OCI-LY3 (cell line): Measurements from ENCODE around the gene PGA4.
"Not testable (repeated sequence)": the region's sequence is repeated elsewhere in the genome, so short reads cannot be mapped to it uniquely, and the experiment has no call there.

ENCODE experiments used
- H2AFZ ChIP-seq: fragments of 200-600, 300-600 bp; shearing (Covaris generic); 2 replicates; pipeline ENCODE4 v1.6.0; 2014; ENCODE audit warnings: antibody characterized with exemption, low read depth, low read length
- H3K27ac ChIP-seq: fragments of 200-600, 300-600 bp; sonication (generic); 2 replicates; pipeline ENCODE4 v1.5.1; 2014; ENCODE audit warnings: mild to moderate bottlenecking, low read length, moderate library complexity, mixed read lengths
- H3K27me3 ChIP-seq: fragments of 200-600, 300-600 bp; sonication (generic); 2 replicates; pipeline ENCODE4 v1.6.1; 2014; ENCODE audit warnings: low read depth, low read length, mixed read lengths
- H3K36me3 ChIP-seq: fragments of 200-600, 300-600 bp; sonication (generic); replicated peaks from 2 replicates; pipeline ENCODE3; 2014; ENCODE audit warnings: low read depth, low read length, mixed read lengths
- H3K4me1 ChIP-seq: fragments of 300-600, 200-600 bp; sonication (generic); 2 replicates; pipeline ENCODE4 v1.6.1; 2014; ENCODE audit warnings: low read length, mixed read lengths
- H3K4me2 ChIP-seq: fragments of 200-600, 300-600 bp; sonication (generic); 2 replicates; pipeline ENCODE4 v1.6.1; 2014; ENCODE audit warnings: low read length, mixed read lengths
- H3K4me3 ChIP-seq: fragments of 300-600, 200-600 bp; sonication (generic); 2 replicates; pipeline ENCODE4 v1.5.1; 2014; ENCODE audit warnings: antibody characterized with exemption, mild to moderate bottlenecking, low read length, moderate library complexity
- H3K79me2 ChIP-seq: fragments of 300-600, 200-600 bp; shearing (Covaris generic); 2 replicates; pipeline ENCODE4 v1.6.1; 2014; ENCODE audit warnings: mild to moderate bottlenecking, low read length, mixed read lengths
- H3K9ac ChIP-seq: fragments of 300-600, 200-600 bp; shearing (Covaris generic); 2 replicates; pipeline ENCODE4 v1.6.0; 2014; ENCODE audit warnings: mild to moderate bottlenecking, low read length, moderate library complexity
- H3K9me3 ChIP-seq: fragments of 200-600, 300-600 bp; shearing (Covaris generic); 2 replicates; pipeline ENCODE4 v1.6.1; 2014; ENCODE audit warnings: low read length, mixed read lengths; ENCODE audit not compliant: insufficient read depth
- H4K20me1 ChIP-seq: fragments of 200-600, 300-600 bp; sonication (generic); 2 replicates; pipeline ENCODE4 v1.6.1; 2016; ENCODE audit warnings: low read length, mixed read lengths; ENCODE audit not compliant: insufficient read depth

PGA4 gene

DNA sequence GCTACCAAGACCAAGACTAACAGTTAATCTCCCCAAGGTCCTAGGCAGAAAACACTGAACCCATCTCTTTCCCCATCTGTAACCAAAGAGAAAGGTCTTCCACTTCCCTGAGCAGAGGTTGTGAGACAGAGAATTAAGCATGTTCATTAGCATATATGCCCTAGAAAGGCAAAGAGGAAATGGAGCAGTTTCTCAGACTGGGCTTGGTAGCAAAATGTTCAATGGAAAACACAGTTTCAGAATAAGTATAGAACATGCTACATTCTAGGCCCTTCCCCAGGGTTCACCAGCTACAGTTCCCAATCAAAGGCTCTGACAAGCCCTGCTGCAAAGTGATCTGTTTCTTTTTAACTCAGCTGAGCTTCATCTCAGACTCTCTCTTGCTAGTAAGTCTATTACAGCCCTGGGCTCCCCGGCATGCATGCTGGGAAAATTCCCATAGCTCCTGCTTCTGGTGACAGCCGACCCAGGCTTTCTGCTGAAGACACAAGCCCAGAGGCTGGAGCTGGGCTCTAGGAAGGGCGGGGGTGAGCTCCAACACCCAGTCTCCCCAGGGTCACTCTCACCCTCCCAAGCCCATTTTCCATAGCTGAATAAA lies 10.5 kb downstream of the PGA4 start:
- H3K4me3 ChIP-seq, H3K79me2 ChIP-seq, H2AFZ ChIP-seq, H3K36me3 ChIP-seq, H3K9me3 ChIP-seq, H4K20me1 ChIP-seq, H3K9ac ChIP-seq, H3K4me1 ChIP-seq, H3K27me3 ChIP-seq, H3K27ac ChIP-seq, H3K4me2 ChIP-seq: not testable (repeated sequence)

DNA sequence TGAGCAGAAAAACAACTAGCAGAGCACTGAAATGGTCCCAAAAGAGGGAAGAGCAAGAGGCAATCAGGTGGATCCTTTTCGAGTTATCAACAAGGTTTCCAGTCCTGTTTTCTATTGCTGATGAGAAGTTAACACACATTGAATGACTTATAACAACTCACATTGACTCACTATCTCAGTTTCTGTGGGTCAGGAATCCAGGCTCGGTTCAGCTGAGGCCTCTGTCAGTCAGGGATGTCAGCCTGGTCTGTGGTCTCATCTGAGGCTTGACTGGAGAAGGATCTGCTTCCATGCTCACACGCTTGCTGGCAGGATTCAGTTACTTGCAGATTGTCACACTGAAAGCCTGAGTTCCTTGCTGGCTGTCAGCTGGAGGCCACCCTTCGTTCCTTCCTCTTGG lies 15.0 kb downstream of the PGA4 start:
- H3K4me3 ChIP-seq, H3K27ac ChIP-seq, H3K4me1 ChIP-seq, H3K9ac ChIP-seq, H2AFZ ChIP-seq, H3K36me3 ChIP-seq, H3K4me2 ChIP-seq, H4K20me1 ChIP-seq, H3K9me3 ChIP-seq, H3K79me2 ChIP-seq, H3K27me3 ChIP-seq: not testable (repeated sequence)

DNA sequence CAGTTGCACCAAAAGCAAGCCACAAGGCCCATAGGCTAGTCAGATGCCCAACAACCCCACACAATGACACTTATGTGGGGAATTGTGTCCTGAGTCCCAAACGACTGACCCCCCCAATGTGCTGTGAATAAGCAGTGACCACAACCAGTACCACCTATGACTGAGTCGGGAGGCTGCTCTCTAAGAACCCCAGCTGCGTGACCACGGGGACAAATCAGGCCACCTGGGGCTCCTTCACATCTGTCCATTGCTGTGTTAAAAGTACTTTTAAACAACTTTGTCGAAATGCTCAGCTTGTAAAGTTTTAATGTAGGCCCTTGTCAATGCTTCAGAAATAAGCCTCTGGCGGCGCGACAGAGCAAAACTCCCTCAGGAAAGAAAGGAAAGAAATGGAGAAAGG lies 18.1 kb downstream of the PGA4 start:
- H3K9me3 ChIP-seq, H4K20me1 ChIP-seq, H3K36me3 ChIP-seq, H3K4me1 ChIP-seq, H3K9ac ChIP-seq, H2AFZ ChIP-seq, H3K27me3 ChIP-seq, H3K27ac ChIP-seq, H3K4me2 ChIP-seq, H3K79me2 ChIP-seq, H3K4me3 ChIP-seq: not testable (repeated sequence)

DNA sequence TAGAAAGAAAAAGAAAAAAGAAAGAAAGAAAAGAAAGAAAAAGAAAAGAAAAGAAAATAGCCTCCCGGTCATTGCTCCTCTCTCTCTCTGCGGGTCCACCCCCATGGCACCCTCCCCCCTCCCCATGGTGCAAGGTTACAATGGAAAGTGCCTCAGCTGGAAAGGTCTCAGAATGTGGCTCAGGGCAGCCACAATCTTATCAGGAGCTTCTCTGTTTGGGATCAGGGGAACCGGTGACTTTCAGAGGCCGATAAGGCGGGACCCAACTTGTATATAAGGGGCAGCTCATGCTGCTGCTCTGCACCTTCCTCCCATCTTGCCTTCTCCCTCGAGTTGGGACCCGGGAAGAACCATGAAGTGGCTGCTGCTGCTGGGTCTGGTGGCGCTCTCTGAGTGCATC lies 18.7 kb downstream of the PGA4 start, which contains the start of gene PGA5:
TSS of gene PGA5 (plus strand) at position 301 of the 400 bp plus-strand sequence. CDS start at position 353, 52 bp downstream.
- H3K4me1 ChIP-seq, H2AFZ ChIP-seq, H3K79me2 ChIP-seq, H4K20me1 ChIP-seq, H3K27ac ChIP-seq, H3K9me3 ChIP-seq, H3K4me2 ChIP-seq, H3K27me3 ChIP-seq, H3K9ac ChIP-seq, H3K36me3 ChIP-seq, H3K4me3 ChIP-seq: not testable (repeated sequence)

DNA sequence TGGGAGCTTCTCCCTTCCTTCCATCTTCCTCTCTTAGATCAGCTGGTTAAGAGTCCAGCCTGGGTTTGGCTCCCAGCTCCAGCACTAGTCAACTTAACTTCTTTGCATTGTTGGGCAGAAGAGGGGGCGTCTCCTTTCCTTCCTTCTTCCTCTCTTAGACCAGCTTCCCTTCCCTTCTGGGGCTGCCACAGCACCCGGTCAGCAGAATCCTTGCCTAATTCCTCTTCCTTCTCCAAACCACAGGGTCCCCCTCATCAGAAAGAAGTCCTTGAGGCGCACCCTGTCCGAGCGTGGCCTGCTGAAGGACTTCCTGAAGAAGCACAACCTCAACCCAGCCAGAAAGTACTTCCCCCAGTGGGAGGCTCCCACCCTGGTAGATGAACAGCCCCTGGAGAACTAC lies 19.4 kb downstream of the PGA4 start:
- H3K4me1 ChIP-seq, H4K20me1 ChIP-seq, H3K4me2 ChIP-seq, H3K9me3 ChIP-seq, H3K27me3 ChIP-seq, H3K36me3 ChIP-seq, H3K27ac ChIP-seq, H2AFZ ChIP-seq, H3K79me2 ChIP-seq, H3K4me3 ChIP-seq, H3K9ac ChIP-seq: not testable (repeated sequence)

DNA sequence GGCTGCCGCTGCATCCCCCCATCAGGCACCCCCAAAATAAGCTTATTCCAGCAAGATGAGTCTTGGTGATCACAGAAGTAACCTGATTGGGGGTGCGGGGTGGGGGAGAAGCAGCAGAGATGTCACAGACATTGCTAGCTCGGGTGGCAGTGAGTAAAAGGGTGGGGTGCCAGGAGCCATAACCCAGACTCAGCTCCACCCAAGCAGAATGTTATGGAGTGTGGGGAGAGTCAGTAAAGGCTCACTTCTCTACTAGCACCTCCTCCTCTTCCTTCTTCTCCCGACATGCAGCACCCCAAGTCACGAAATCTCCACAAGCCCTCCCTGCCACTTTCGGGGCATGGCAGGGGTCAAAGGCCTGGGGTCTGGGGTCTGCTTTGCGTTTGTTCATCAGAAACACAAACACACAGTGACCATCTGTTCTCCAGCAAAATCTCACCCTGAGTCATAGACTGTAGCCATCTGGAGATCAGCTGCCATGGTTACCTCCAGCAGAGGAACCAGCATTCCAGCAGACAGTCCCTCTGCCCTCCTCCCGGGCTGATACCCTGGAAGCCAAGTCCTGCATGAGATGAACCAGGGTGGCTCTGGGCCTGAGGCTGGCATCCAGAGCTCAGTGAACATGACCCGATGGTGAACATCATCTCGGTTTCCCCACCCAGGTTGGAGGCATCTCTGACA lies 23.3 kb downstream of the PGA4 start:
- not testable (repeated sequence) for H3K4me2 ChIP-seq, H2AFZ ChIP-seq, H3K9ac ChIP-seq, H3K27me3 ChIP-seq, H3K79me2 ChIP-seq, H3K9me3 ChIP-seq, H3K27ac ChIP-seq, H3K4me1 ChIP-seq, H3K4me3 ChIP-seq, H4K20me1 ChIP-seq, H3K36me3 ChIP-seq

DNA sequence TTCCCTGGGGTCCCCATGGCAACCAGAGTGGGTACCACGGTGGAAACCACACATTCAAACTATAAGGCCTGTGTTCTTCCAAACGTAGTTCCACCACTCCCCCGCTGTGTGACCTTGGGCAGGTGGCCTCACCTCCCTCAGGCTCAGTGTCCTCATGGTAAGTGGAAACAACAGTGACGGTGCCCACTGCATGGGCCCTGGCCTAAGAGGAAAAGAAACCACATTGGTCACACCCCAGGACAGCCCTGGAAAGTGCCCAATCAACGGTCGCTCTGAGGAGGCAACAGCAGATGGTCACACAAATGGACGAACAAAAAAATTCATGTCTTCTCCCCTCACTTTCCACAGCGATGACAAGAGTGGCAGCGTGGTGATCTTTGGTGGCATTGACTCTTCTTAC lies 25.9 kb downstream of the PGA4 start:
- H3K4me3 ChIP-seq, H3K27me3 ChIP-seq, H3K36me3 ChIP-seq, H3K27ac ChIP-seq, H3K9me3 ChIP-seq, H4K20me1 ChIP-seq, H3K4me1 ChIP-seq, H3K79me2 ChIP-seq, H3K4me2 ChIP-seq, H2AFZ ChIP-seq, H3K9ac ChIP-seq: not testable (repeated sequence)

DNA sequence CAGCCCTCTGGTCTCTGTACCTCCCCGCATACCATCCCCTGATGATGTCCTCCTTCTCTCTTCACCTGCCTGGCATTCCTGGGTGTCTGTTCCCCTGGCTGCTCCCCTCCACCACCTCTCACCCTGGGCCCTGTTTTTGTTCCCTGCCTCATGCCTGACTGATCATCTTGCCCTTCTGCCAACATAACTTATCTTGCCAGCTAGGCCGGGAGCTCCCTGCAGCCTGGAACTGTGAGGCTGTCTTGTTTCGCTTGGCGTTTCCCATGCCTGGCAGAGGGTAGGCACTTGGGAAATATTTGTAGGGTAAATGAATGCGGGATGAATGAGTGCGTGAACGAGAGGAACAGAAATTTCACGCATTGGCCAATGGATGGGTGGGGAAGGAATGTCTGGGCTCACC lies 27.1 kb downstream of the PGA4 start:
- H3K36me3 ChIP-seq: not testable (repeated sequence)

DNA sequence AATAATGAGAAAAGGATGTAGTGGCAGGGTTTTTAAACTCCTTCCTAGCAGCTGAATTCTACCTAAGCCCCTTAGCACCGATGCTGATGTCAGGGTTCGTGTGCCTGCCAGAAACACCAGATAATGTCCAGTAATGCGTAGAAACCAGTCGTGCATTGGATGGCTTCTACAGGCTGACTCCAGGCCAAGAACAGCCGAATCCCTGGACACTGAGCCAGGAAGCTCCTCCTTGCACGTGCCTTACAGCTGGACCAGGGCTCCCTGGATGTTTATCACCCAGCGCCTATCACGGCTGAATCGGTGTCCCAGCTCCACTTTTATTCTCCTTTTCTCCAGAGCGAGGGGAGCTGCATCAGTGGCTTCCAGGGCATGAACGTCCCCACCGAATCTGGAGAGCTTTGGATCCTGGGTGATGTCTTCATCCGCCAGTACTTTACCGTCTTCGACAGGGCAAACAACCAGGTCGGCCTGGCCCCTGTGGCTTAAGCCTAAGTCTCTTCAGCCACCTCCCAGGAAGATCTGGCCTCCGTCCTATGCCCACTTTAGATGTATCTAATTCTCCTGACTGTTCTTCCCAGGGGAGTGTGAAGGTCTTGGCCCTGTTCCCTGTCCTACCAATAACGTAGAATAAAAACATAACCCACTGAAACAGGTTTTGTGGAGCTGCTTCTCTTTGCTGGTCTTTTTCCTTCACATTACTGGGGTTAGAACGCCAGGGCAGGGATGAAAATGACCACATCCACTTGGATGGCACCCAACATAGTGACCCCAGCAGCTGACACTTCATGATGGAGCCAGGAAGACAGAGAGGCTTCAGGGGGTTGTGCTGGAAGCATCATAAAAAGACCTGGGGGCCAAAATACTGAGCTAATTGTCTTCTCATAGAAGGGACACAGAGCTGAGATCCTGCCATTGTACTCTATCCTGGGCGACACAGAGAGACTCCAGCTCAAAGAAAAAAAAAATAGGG lies 28.9 kb downstream of the PGA4 start:
- not testable (repeated sequence) for H3K4me3 ChIP-seq, H3K79me2 ChIP-seq, H3K27ac ChIP-seq, H3K27me3 ChIP-seq, H3K4me2 ChIP-seq, H4K20me1 ChIP-seq, H3K36me3 ChIP-seq, H3K9ac ChIP-seq, H3K4me1 ChIP-seq, H3K9me3 ChIP-seq, H2AFZ ChIP-seq

More for the DNA sequence above, 27.1 kb downstream of the PGA4 start:
- not testable (repeated sequence) for H4K20me1 ChIP-seq, H3K27ac ChIP-seq, H3K4me2 ChIP-seq, H3K79me2 ChIP-seq, H3K9ac ChIP-seq, H3K27me3 ChIP-seq, H3K9me3 ChIP-seq, H3K4me1 ChIP-seq, H2AFZ ChIP-seq, H3K4me3 ChIP-seq
